ENCODE results near the gene CFAP410.

The CFAP410 gene

GRCh38 chr21:44282370-44282769, 56.8 kb downstream of the CFAP410 start:
- no peak for DNase-seq

DNA sequence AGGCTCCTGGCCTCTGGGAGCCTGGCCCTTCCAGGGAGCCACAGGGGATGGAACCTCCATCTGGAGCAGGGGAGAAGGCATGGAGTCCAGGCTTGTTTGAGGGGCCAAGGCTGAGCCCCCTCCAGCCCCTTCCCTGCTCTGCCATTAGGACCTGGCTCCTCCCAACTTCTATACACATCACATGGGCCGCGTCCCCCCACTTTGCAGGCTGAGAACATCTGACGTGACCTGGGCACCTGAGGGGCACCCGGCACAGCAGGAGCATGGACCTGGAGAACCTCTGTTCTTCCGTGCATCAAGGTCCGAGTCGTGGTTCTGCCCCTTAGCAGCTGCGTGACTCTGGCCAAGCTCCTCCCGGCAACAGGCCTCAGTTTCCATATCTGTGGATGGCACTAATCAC, 57.4 kb downstream of the CFAP410 start:
- DNase-seq = no peak

GRCh38 chr21:44279354-44280260, 59.6 kb downstream of the CFAP410 start:
- DNase-seq = peak; percentile 97

Measured in NCI-H69 (cell line).